ENCODE data around the gene FGFR4.

DNA sequence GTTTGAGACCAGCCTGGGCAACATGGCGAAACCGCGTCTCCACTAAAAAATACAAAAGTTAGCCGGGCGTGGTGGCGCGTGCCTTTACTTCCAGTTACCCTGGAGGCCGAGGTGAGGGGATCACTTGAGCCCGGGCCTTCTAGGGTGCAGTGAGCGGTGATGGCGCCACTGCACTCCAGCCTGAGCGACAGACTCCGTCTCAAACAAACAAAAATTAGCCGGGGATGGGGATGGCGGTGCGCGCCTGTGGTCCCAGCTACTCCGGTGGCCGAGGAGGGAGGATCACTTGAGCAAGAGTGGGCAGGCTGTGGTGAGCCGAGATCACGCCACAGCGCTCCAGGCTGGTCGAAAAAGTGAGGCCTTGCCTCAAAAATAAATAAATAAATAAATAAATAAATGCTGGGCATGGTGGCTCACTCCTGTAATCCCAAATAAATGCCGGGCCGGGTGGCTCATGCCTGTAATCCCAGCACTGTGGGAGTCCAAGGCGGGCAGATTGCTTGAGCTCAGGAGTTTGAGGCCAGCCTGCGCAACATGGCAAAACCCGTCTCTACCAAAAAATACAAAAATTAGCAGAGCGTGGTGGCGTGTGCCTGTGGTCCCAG lies 30.8 kb downstream of the FGFR4 start:
- TF ChIP-seq CTCF (optimal IDR thresholded peaks at IDR 0.05 in 1 of 3, IDR thresholded peaks at IDR 0.05 in 1 of 3, conservative IDR thresholded peaks at IDR 0.05 in 1 of 3; ENCODE audit: extremely low read depth in 1 of 3, insufficient read depth in 2 of 3, low read length in 3 of 3): no peak
- no peak for TF ChIP-seq EZH2 (IDR thresholded peaks at IDR 0.05; ENCODE audit: low read length)
